Esophagus squamous epithelium (tissue), 5 donors: Measurements from ENCODE around the gene IDNK. TPM values are rescaled to one million over a fixed set of nuclear protein-coding genes. Genes with fewer than 3 reads are reported as not detected.

Experiments
- DNase-seq: peaks from one replicate; lab custom pipeline; 2025; lab: John Stamatoyannopoulos, UW
- H3K27ac ChIP-seq, 4 donors: fragments of 200-600 bp; sonication (generic); one replicate each; pipeline ENCODE4 v1.5.1; 2016 to 2019; ENCODE audit warnings: mild to moderate bottlenecking in 1 of 4
- H3K27me3 ChIP-seq, 4 donors: fragments of 200-600 bp; sonication (generic); 1 replicate in 3 of 4; 2 replicates in 1 of 4; pipeline versions ENCODE4 v1.5.1 to v1.6.0; 2017 to 2021; ENCODE audit warnings: antibody characterized with exemption in 1 of 4
- H3K36me3 ChIP-seq, 3 donors: fragments of 200-600 bp; sonication (generic); one replicate each; pipeline ENCODE4 v1.5.1; 2016 to 2019
- H3K4me1 ChIP-seq, 3 donors: fragments of 200-600 bp; sonication (generic); one replicate each; pipeline ENCODE4 v1.5.1; 2017 to 2019
- H3K4me3 ChIP-seq, 4 donors: fragments of 200-600 bp; sonication (generic); 1 replicate in 3 of 4; 2 replicates in 1 of 4; pipeline ENCODE4 v1.5.1; 2016 to 2019; ENCODE audit warnings: mild to moderate bottlenecking in 2 of 4, moderate library complexity in 1 of 4
- H3K9me3 ChIP-seq, 3 donors: fragments of 200-600 bp; sonication (generic); one replicate each; pipeline ENCODE4 v1.5.1; 2016 to 2019
- POLR2A ChIP-seq, 4 donors: fragments of 450-650 bp; IDR thresholded peaks; one replicate each; pipeline ENCODE4 v1.6.1; 2017; ENCODE audit warnings: antibody characterized with exemption in 4 of 4, mild to moderate bottlenecking in 4 of 4, moderate library complexity in 3 of 4
- WGBS, 2 donors: methylation state at CpG; one replicate each; pipeline ENCODE4 v1.1.5; 2018; 5-methylcytosine and 5-hydroxymethylcytosine counted together
- intact Hi-C: fragments of 100-400 bp; cut with DNase I; formaldehyde crosslinking; loops from one replicate; pipeline ENCODE4 v1.15.0; 2022
- total RNA-seq, 4 donors: library from RNA; depleted of rRNA; stranded (reverse); fragments of >200 nt; gene quantifications; one replicate each; pipeline ENCODE4 v1.1.0, GENCODE V29; 2016
- TF ChIP-seq, protein P1 (sequence below), 6 experiments: fragments of 450-650 bp in 4 of 6; fragments of 200-600 bp in 2 of 6; sonication (generic) in 2 of 6; IDR thresholded peaks; one replicate each; pipeline ENCODE4 v1.5.1; 2016 to 2019; ENCODE audit warnings: antibody characterized with exemption in 6 of 6, mild to moderate bottlenecking in 4 of 6, moderate library complexity in 4 of 6
- donor health status: DM: yes; HTN: yes; CAD: no.

The IDNK gene
- total RNA-seq, 4 donors from 2014 or later = 2.6 to 6.3 (median 3.9) TPM

DNA sequence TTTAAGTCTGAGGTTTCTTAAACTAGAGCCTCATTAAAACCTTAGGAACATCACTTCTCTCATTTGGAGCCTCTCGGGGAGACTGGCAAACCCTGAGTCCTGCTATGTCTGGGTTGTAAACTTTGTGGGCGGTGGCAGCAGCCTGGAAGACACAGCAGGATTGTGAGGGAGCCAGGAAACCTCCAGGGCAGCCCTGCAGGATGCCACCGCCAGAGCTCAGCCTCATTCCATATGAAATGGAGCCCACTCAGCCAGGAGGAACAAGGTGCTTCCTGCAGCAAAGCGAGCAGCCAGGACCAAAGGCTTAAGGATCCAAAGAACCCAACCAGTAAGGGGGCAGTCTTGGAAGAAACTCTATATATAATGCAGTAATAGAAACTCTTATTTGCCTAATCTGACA lies 37.9 kb upstream of the IDNK start:
- no peaks in the 10 kb centered on the region for H3K4me1 ChIP-seq
- TF ChIP-seq, protein P1, sequence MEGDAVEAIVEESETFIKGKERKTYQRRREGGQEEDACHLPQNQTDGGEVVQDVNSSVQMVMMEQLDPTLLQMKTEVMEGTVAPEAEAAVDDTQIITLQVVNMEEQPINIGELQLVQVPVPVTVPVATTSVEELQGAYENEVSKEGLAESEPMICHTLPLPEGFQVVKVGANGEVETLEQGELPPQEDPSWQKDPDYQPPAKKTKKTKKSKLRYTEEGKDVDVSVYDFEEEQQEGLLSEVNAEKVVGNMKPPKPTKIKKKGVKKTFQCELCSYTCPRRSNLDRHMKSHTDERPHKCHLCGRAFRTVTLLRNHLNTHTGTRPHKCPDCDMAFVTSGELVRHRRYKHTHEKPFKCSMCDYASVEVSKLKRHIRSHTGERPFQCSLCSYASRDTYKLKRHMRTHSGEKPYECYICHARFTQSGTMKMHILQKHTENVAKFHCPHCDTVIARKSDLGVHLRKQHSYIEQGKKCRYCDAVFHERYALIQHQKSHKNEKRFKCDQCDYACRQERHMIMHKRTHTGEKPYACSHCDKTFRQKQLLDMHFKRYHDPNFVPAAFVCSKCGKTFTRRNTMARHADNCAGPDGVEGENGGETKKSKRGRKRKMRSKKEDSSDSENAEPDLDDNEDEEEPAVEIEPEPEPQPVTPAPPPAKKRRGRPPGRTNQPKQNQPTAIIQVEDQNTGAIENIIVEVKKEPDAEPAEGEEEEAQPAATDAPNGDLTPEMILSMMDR (IDR thresholded peaks at IDR 0.05) = no peak
- TF ChIP-seq POLR2A (IDR thresholded peaks at IDR 0.05) = no peak
- intact Hi-C loops = no loop called here
- no peaks in the 10 kb centered on the region for H3K36me3 ChIP-seq
- no peak overlapping the region for H3K4me3 ChIP-seq
- DNase-seq = no peak
- no peaks in the 10 kb centered on the region for H3K27me3 ChIP-seq
- no peak overlapping the region for H3K27ac ChIP-seq
- WGBS, 2 donors = 81 to 91% methylated on average over 4 of the region's 4 CpGs
- no peaks in the 10 kb centered on the region for H3K9me3 ChIP-seq

DNA sequence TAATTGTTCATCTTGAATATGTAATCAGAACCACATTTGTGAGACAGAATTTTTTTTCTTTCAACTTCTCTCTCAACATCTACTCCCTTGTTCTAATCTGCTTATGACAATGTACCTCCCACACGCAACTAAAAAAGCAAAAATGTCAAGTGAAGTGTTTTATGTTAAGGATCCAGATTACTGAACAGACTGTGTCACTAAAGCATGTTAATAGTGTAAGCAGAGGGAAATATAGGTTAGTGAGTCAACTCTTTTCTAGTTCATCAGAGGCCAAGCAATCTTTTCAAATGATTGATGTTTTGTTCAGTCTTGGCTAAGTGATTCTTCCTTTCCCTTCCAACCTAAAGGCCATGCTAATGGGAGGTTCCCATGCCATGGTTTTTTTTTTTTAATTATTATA lies 34.7 kb upstream of the IDNK start:
- TF ChIP-seq, protein P1 (IDR thresholded peaks at IDR 0.05) = no peak
- TF ChIP-seq POLR2A (IDR thresholded peaks at IDR 0.05) = no peak
- Histone ChIP-seq H3K36me3 (no peaks in the 10 kb centered on the region), H3K27me3 (no peaks in the 10 kb centered on the region), H3K4me1 (no peaks in the 10 kb centered on the region), H3K9me3 (no peaks in the 10 kb centered on the region), H3K27ac (no peak overlapping the region), H3K4me3 (no peak overlapping the region)
- no peak for DNase-seq
- WGBS, 2 donors = 35 to 44% methylated on average over 1 of the region's 1 CpG
- intact Hi-C loops = no loop called here

DNA sequence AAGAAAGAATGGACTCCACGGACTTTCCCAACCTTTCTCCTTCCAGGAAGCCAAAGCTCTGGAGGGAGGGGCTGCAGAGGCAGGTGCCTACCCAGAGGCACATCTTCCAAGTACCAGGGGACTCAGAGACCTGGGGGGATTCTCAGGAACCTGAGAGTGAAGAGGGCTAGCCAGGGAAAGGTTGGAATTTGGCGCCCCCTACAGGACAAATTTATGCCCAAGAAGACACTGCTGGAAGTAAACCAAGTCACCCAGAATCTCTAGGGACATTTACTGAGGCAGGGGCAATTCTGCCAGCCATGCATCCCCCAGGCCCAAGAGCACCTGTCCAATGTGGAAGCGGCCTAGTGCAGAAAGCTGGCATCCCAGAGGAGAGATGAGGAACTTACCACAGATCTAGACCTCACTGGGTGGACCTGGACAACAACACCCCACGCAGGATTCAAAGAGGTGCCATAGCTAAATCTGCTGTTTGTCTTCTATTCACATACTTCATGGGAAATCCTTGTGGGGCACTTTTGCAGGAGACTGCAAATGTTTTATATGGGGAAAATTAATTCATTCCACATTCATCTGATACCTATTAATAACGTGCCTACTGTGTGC lies 25.9 kb upstream of the IDNK start:
- WGBS, 2 donors = 60 to 68% methylated on average over 4 to 5 of the region's 5 CpGs
- no peaks in the 10 kb centered on the region for H3K9me3 ChIP-seq
- H3K4me1 ChIP-seq = peaks cover 0 to 3% (median 0%) of the 10 kb centered on the region in 3 donors
- H3K36me3 ChIP-seq = no peaks in the 10 kb centered on the region
- intact Hi-C loops = no loop called here
- TF ChIP-seq POLR2A (IDR thresholded peaks at IDR 0.05) = no peak
- TF ChIP-seq, protein P1 (IDR thresholded peaks at IDR 0.05) = peak in 5 of 6 experiments; percentile 27 to 53 (median 38)
- H3K27me3 ChIP-seq = no peaks in the 10 kb centered on the region
- H3K4me3 ChIP-seq = no peak overlapping the region
- H3K27ac ChIP-seq = no peak overlapping the region
- DNase-seq = no peak

DNA sequence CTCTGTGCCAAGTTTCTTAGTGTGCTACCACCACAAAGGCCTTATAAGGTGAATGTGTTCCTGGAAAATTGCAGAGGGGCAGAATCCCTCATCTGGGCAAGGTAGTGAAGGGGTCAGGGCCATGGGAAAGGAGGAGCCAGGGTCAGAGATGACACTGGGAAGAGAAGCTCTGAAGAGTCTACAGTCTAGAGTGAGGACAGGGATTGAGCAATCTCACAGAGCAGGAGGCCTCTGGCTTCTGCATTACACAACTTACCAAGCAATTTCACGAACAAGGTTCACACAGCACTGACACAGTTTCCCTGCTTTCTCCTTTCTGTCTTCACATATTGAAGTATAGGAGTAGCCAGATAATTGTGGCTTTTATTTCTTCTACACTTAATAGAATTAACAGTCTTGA lies 24.5 kb upstream of the IDNK start:
- H3K27me3 ChIP-seq = no peaks in the 10 kb centered on the region
- intact Hi-C loops = no loop called here
- no peaks in the 10 kb centered on the region for H3K9me3 ChIP-seq
- H3K27ac ChIP-seq = no peak overlapping the region
- DNase-seq = no peak
- no peaks in the 10 kb centered on the region for H3K36me3 ChIP-seq
- WGBS, 2 donors = 64 to 69% methylated on average over 1 of the region's 1 CpG
- H3K4me3 ChIP-seq = no peak overlapping the region
- no peak for TF ChIP-seq POLR2A (IDR thresholded peaks at IDR 0.05)
- TF ChIP-seq, protein P1 (IDR thresholded peaks at IDR 0.05) = no peak
- H3K4me1 ChIP-seq = peaks cover 0 to 3% (median 0%) of the 10 kb centered on the region in 3 donors

DNA sequence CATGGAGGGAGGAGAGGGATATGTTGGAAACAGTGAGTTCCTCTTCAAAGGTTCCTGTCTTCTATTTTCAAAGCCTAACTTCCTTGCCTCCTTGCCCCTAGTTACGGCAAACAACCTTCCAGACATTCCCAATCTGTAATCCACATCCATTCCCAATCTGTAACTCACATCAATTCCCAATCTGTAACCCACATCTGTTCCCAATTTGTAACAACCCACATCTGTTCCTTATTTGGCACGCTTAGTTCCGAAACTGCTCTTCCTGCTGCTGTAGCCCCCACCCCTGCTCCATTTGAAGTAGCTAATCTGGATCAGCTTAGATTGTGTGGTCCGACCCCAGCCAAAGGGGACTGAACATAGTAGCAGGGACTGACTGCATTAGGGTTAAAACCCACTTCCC lies 23.9 kb upstream of the IDNK start:
- 71 to 79% methylated on average over 4 of the region's 4 CpGs for WGBS, 2 donors
- no peak for DNase-seq
- H3K36me3 ChIP-seq = no peaks in the 10 kb centered on the region
- peaks cover 0 to 3% (median 0%) of the 10 kb centered on the region in 3 donors for H3K4me1 ChIP-seq
- no peak overlapping the region for H3K27ac ChIP-seq
- intact Hi-C loops = no loop called here
- no peaks in the 10 kb centered on the region for H3K27me3 ChIP-seq
- no peaks in the 10 kb centered on the region for H3K9me3 ChIP-seq
- TF ChIP-seq, protein P1 (IDR thresholded peaks at IDR 0.05) = no peak
- TF ChIP-seq POLR2A (IDR thresholded peaks at IDR 0.05) = no peak
- no peak overlapping the region for H3K4me3 ChIP-seq
